BLaER1 (cell line): ENCODE measurements around the gene HES1.

Experiments used
- H3K27ac ChIP-seq: shearing (Covaris generic); formaldehyde crosslinking; 2 replicates; pipeline ENCODE4 v1.8.1; 2022
- H3K27me3 ChIP-seq: shearing (Covaris generic); formaldehyde crosslinking; 2 replicates; pipeline ENCODE4 v1.8.1; 2022
- H3K36me3 ChIP-seq: shearing (Covaris generic); formaldehyde crosslinking; 2 replicates; pipeline ENCODE4 v1.8.1; 2022
- H3K4me1 ChIP-seq: shearing (Covaris generic); formaldehyde crosslinking; 2 replicates; pipeline ENCODE4 v1.8.1; 2022
- H3K4me2 ChIP-seq: shearing (Covaris generic); formaldehyde crosslinking; 2 replicates; pipeline ENCODE4 v1.8.1; 2022
- H3K4me3 ChIP-seq: shearing (Covaris generic); formaldehyde crosslinking; 2 replicates; pipeline ENCODE4 v1.8.1; 2022
- H3K9ac ChIP-seq: shearing (Covaris generic); formaldehyde crosslinking; 2 replicates; pipeline ENCODE4 v1.8.1; 2022
- H3K9me3 ChIP-seq: shearing (Covaris generic); formaldehyde crosslinking; 2 replicates; pipeline ENCODE4 v1.8.1; 2022
- H4K20me1 ChIP-seq: shearing (Covaris generic); formaldehyde crosslinking; 2 replicates; pipeline ENCODE4 v1.8.1; 2022
- Cebpa-rat ChIP-seq: shearing (Covaris generic); IDR thresholded peaks from 2 replicates; pipeline ENCODE4 v1.8.1; 2022

Gene HES1

GRCh38 chr3:194092881-194093301 lies 43.1 kb upstream of the HES1 start:
- H3K36me3 ChIP-seq, result no peaks in the 10 kb centered on the region
- no peaks in the 10 kb centered on the region for H3K9me3 ChIP-seq
- TF ChIP-seq Cebpa-rat, result no peak
- H3K4me2 ChIP-seq, result no peak overlapping the region
- no peaks in the 10 kb centered on the region for H4K20me1 ChIP-seq
- no peaks in the 10 kb centered on the region for H3K27me3 ChIP-seq
- no peak overlapping the region for H3K4me3 ChIP-seq
- peaks cover 27% of the 10 kb centered on the region for H3K4me1 ChIP-seq
- H3K27ac ChIP-seq, result no peak overlapping the region
- H3K9ac ChIP-seq, result no peak overlapping the region

- no peak overlapping the region for H3K27ac ChIP-seq
- no peak overlapping the region for H3K4me2 ChIP-seq
- H3K4me3 ChIP-seq, result no peak overlapping the region
- H3K9ac ChIP-seq, result no peak overlapping the region
- no peaks in the 10 kb centered on the region for H3K36me3 ChIP-seq
- no peaks in the 10 kb centered on the region for H3K27me3 ChIP-seq
- H4K20me1 ChIP-seq, result no peaks in the 10 kb centered on the region
- no peaks in the 10 kb centered on the region for H3K9me3 ChIP-seq
- no peak for TF ChIP-seq Cebpa-rat
- peaks cover 37% of the 10 kb centered on the region for H3K4me1 ChIP-seq
Observed at GRCh38 chr3:194093842-194094241, 42.1 kb upstream of the HES1 start.

- Histone ChIP-seq H3K27ac (peak overlapping the region; percentile 51), H3K4me1 (peaks cover 29% of the 10 kb centered on the region), H3K4me2 (peak overlapping the region; percentile 78), H3K36me3 (no peaks in the 10 kb centered on the region), H3K9ac (no peak overlapping the region), H4K20me1 (no peaks in the 10 kb centered on the region), H3K9me3 (no peaks in the 10 kb centered on the region), H3K4me3 (no peak overlapping the region), H3K27me3 (no peaks in the 10 kb centered on the region)
- TF ChIP-seq Cebpa-rat, result no peak
Observed at GRCh38 chr3:194095464-194095863, 40.5 kb upstream of the HES1 start.

GRCh38 chr3:194095902-194096301 lies 40.0 kb upstream of the HES1 start:
- no peaks in the 10 kb centered on the region for H3K36me3 ChIP-seq
- no peak for TF ChIP-seq Cebpa-rat
- no peak overlapping the region for H3K9ac ChIP-seq
- H3K4me1 ChIP-seq, result peaks cover 32% of the 10 kb centered on the region
- no peaks in the 10 kb centered on the region for H3K27me3 ChIP-seq
- H3K27ac ChIP-seq, result peak overlapping the region; percentile 51
- no peak overlapping the region for H3K4me3 ChIP-seq
- no peaks in the 10 kb centered on the region for H3K9me3 ChIP-seq
- no peaks in the 10 kb centered on the region for H4K20me1 ChIP-seq
- H3K4me2 ChIP-seq, result peak overlapping the region; percentile 78

GRCh38 chr3:194097141-194097882 lies 38.6 kb upstream of the HES1 start:
- Histone ChIP-seq H3K4me2 (no peak overlapping the region), H3K4me3 (no peak overlapping the region), H4K20me1 (no peaks in the 10 kb centered on the region), H3K27me3 (no peaks in the 10 kb centered on the region), H3K4me1 (peaks cover 44% of the 10 kb centered on the region), H3K9me3 (no peaks in the 10 kb centered on the region), H3K27ac (no peak overlapping the region), H3K9ac (no peak overlapping the region), H3K36me3 (no peaks in the 10 kb centered on the region)
- no peak for TF ChIP-seq Cebpa-rat

GRCh38 chr3:194098081-194098842 lies 37.7 kb upstream of the HES1 start:
- Histone ChIP-seq H4K20me1 (no peaks in the 10 kb centered on the region), H3K27ac (no peak overlapping the region), H3K9me3 (no peaks in the 10 kb centered on the region), H3K27me3 (no peaks in the 10 kb centered on the region), H3K36me3 (no peaks in the 10 kb centered on the region), H3K4me1 (peaks cover 46% of the 10 kb centered on the region), H3K4me2 (peak overlapping the region; percentile 57), H3K9ac (no peak overlapping the region), H3K4me3 (no peak overlapping the region)
- no peak for TF ChIP-seq Cebpa-rat

- Histone ChIP-seq H3K9ac (no peak overlapping the region), H3K4me3 (no peak overlapping the region), H3K9me3 (no peaks in the 10 kb centered on the region), H3K4me2 (peak overlapping the region; percentile 57), H3K4me1 (peaks cover 52% of the 10 kb centered on the region), H4K20me1 (no peaks in the 10 kb centered on the region), H3K27me3 (no peaks in the 10 kb centered on the region), H3K27ac (no peak overlapping the region), H3K36me3 (no peaks in the 10 kb centered on the region)
- TF ChIP-seq Cebpa-rat, result no peak
Observed at GRCh38 chr3:194098843-194099183, 37.1 kb upstream of the HES1 start.

GRCh38 chr3:194099215-194099614 lies 36.7 kb upstream of the HES1 start:
- no peak overlapping the region for H3K4me2 ChIP-seq
- H3K36me3 ChIP-seq, result no peaks in the 10 kb centered on the region
- H3K9ac ChIP-seq, result no peak overlapping the region
- H3K27me3 ChIP-seq, result no peaks in the 10 kb centered on the region
- TF ChIP-seq Cebpa-rat, result no peak
- no peaks in the 10 kb centered on the region for H4K20me1 ChIP-seq
- peaks cover 56% of the 10 kb centered on the region for H3K4me1 ChIP-seq
- H3K4me3 ChIP-seq, result no peak overlapping the region
- H3K9me3 ChIP-seq, result no peaks in the 10 kb centered on the region
- H3K27ac ChIP-seq, result no peak overlapping the region

- Histone ChIP-seq H3K9ac (no peak overlapping the region), H3K27ac (no peak overlapping the region)
Observed at GRCh38 chr3:194100856-194101390, 35.0 kb upstream of the HES1 start.

More at GRCh38 chr3:194100856-194101390, 35.0 kb upstream of the HES1 start:
- Histone ChIP-seq H3K9me3 (no peaks in the 10 kb centered on the region), H3K27me3 (no peaks in the 10 kb centered on the region), H3K4me1 (peaks cover 61% of the 10 kb centered on the region), H3K4me3 (no peak overlapping the region), H3K4me2 (peak overlapping the region; percentile 3; the same call in 1 of the 2 replicates), H4K20me1 (no peaks in the 10 kb centered on the region), H3K36me3 (no peaks in the 10 kb centered on the region)
- no peak for TF ChIP-seq Cebpa-rat
